Measurements from ENCODE around the gene HSPBP1. TPM values are rescaled to one million over a fixed set of nuclear protein-coding genes. Genes with fewer than 3 reads are reported as not detected.
A peak's percentile ranks its signal among the peaks of the same experiment; 100 is the strongest.

HSPBP1 gene
- total RNA-seq, 1 donor from 2014 or later: 29.0 TPM

DNA sequence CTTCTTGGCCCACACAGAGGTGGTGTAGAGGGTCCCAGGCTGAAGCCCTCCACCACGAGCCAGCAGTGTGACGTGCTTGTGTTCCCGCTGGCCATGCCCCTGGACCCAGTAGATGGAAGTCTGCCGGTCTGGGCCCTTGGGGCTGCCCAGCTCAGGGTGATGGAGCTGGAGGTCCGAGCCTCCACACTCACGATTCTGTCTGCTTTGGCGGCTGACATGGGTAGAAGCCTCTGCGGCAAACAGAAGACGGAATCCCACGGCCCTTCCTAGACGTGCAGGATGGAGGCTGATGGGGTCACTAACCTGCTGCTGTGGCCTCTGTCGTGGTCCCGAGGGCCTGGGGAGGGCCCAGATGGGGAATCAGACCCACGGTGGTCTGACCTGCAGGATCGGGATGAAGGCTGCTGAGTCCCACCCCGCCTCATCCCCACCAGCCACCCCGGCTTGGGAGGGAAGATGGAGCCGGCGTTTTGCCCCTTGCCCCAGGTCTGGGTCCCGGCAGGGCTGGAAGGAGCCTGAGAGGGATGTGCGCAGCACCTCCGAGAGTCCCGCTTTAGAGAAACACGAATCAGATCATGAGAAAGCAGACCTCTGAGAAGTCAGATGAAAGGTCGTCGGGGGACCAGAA is 55.8 kb downstream of the HSPBP1 start:
- H3K27ac ChIP-seq (replicated peaks): no peak overlapping the region
- H3K27me3 ChIP-seq (ENCODE audit: low read depth): no peaks in the 10 kb centered on the region
- H3K4me1 ChIP-seq: peaks cover 21% of the 10 kb centered on the region
- no peak overlapping the region for H3K4me3 ChIP-seq
- peaks cover 9% of the 10 kb centered on the region for H3K36me3 ChIP-seq
- intact Hi-C loops (cut with micrococcal nuclease): no loop called here
- DNase-seq: no peak
- peaks cover 5% of the 10 kb centered on the region for H3K9me3 ChIP-seq (replicated peaks)
- TF ChIP-seq, protein P1, sequence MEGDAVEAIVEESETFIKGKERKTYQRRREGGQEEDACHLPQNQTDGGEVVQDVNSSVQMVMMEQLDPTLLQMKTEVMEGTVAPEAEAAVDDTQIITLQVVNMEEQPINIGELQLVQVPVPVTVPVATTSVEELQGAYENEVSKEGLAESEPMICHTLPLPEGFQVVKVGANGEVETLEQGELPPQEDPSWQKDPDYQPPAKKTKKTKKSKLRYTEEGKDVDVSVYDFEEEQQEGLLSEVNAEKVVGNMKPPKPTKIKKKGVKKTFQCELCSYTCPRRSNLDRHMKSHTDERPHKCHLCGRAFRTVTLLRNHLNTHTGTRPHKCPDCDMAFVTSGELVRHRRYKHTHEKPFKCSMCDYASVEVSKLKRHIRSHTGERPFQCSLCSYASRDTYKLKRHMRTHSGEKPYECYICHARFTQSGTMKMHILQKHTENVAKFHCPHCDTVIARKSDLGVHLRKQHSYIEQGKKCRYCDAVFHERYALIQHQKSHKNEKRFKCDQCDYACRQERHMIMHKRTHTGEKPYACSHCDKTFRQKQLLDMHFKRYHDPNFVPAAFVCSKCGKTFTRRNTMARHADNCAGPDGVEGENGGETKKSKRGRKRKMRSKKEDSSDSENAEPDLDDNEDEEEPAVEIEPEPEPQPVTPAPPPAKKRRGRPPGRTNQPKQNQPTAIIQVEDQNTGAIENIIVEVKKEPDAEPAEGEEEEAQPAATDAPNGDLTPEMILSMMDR (IDR thresholded peaks at IDR 0.05; ENCODE audit: borderline replicate concordance): no peak

DNA sequence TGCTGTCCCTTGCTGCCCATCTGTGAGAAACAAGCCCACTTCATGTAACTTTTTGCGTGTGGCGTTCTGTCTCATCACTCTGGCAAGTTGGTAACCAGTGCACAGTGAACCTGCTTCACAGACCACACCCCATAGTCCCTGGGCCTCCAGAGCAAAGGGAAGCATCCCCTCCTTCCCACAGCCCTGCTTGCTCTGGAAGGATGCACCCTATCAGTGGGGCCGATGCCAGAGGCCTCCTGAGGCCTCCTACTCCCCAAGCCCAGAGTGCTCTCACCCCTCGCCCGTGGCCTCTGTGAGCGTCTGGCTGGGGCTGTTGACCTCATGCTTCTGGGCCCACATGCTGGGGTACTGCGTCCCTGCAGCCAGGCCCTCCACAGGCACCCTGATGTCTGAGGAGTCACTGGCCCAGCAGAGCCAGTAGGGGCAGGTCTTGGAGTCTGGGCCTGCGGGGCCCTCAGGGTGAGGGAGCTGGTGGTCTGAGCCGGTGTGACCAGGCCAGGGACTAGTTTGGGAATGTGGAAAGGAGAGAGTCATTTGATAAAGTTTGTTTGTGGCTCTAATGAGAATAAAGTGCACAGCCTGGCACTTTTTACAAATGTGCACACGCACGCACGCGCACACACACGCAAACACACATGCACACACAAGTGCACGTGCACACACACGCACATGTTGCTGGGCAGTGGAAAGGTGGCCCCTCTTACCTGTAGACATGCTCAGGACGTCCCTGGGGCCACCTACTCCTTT is 56.4 kb downstream of the HSPBP1 start:
- Histone ChIP-seq H3K4me1 (peaks cover 14% of the 10 kb centered on the region), H3K27ac (replicated peaks) (no peak overlapping the region), H3K27me3 (ENCODE audit: low read depth) (no peaks in the 10 kb centered on the region), H3K9me3 (replicated peaks) (peaks cover 5% of the 10 kb centered on the region), H3K4me3 (no peak overlapping the region), H3K36me3 (peaks cover 9% of the 10 kb centered on the region)
- DNase-seq: no peak
- TF ChIP-seq, protein P1 (IDR thresholded peaks at IDR 0.05; ENCODE audit: borderline replicate concordance): no peak
- intact Hi-C loops (cut with micrococcal nuclease): no loop called here

DNA sequence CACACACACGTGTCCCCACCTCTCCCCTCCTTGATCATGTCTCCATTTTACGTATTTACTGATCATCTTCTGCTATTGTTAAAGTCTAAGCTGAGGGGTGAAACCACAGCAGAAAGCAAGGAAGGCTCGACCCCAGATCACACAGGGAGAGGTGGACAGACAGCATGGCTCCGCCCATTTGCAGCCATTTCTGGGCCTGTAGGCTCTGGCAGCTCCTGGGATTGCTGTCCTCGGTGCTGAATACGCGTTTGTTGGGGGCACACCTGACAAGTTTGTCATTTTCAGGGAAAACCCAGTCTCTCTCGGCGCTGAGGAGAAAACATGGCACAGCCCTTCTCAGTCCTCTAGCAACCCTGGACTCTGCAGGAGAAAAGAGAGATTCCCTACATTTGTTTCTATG is 59.4 kb downstream of the HSPBP1 start:
- intact Hi-C loops (cut with micrococcal nuclease): no loop called here

DNA sequence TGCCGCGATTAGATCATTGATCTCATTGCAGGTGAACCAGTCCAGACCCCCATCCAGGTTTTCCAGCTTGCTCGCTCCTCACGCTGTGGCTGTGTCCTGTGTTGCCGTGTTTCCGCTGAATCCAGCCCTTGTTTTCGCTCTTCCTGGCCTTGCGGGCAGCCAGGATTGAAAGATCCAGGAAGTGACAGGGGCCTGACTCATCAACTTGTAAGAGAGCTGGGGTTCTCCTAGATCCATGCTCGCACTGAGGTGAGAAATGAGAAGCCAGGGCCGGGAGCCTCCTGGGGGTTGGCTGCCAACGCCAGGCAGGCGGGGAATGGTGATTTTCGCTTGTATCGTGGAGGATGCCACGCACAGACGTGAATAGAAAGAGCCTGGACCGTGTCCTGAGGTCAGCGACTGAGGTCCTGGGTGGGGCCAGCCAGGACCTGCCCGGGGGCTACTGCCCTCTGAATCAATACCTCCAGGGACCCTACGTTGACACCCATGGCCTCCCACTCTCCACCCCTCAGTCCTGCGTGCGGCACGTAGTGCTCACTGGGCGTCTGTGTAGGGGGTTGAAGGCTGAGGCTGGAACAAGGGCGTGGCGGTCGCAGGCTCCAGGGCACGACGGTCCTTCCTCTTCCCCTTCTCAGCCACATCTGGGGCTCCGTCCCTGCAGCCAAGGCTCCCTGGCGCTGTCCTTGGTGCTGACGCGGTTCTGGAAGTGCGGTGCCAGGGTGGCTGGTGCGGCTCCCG is 63.3 kb downstream of the HSPBP1 start:
- Histone ChIP-seq H3K27ac (replicated peaks) (peak overlapping the region; percentile 71), H3K4me3 (peak overlapping the region; percentile 64), H3K27me3 (ENCODE audit: low read depth) (no peaks in the 10 kb centered on the region), H3K9me3 (replicated peaks) (peaks cover 18% of the 10 kb centered on the region), H3K4me1 (peaks cover 17% of the 10 kb centered on the region), H3K36me3 (no peaks in the 10 kb centered on the region)
- TF ChIP-seq, protein P1 (IDR thresholded peaks at IDR 0.05; ENCODE audit: borderline replicate concordance): no peak
- peak; percentile 81 for DNase-seq
- intact Hi-C loops (cut with micrococcal nuclease): no loop called here

More for the DNA sequence above, 59.4 kb downstream of the HSPBP1 start:
- Histone ChIP-seq H3K27me3 (ENCODE audit: low read depth) (no peaks in the 10 kb centered on the region), H3K4me3 (no peak overlapping the region), H3K4me1 (peaks cover 17% of the 10 kb centered on the region), H3K27ac (replicated peaks) (no peak overlapping the region), H3K9me3 (replicated peaks) (peaks cover 5% of the 10 kb centered on the region), H3K36me3 (no peaks in the 10 kb centered on the region)
- DNase-seq: no peak
- TF ChIP-seq, protein P1 (IDR thresholded peaks at IDR 0.05; ENCODE audit: borderline replicate concordance): no peak

DNA sequence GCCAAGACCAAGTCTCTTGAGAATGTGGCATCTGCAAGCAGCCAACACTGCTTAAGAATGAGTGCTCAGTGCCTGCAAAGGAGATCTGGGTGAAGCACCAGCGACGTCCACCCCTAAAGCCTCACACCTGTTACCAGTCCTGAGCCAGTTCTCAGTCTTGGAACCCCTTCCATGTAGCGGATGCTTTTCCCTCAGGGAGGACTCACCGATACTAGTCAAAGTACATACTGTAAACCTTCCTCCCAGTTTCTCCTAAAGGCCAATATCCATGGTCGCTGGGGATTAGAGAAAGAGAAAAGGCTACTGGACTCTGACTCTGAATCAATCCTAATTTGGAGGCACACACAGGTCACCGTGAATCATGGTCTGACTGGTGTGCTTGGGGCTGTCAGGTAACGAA is 66.4 kb downstream of the HSPBP1 start:
- intact Hi-C loops (cut with micrococcal nuclease): no loop called here
- TF ChIP-seq, protein P1 (IDR thresholded peaks at IDR 0.05; ENCODE audit: borderline replicate concordance): no peak
- H3K9me3 ChIP-seq (replicated peaks): peaks cover 12% of the 10 kb centered on the region
- H3K27me3 ChIP-seq (ENCODE audit: low read depth): no peaks in the 10 kb centered on the region
- DNase-seq: no peak
- no peak overlapping the region for H3K27ac ChIP-seq (replicated peaks)
- H3K4me3 ChIP-seq: no peak overlapping the region
- H3K4me1 ChIP-seq: peaks cover 27% of the 10 kb centered on the region
- H3K36me3 ChIP-seq: no peaks in the 10 kb centered on the region
